GM21367 (cell line): ENCODE data around the gene USP16.
"Not testable (repeated sequence)": the region's sequence is repeated elsewhere in the genome, so short reads cannot be mapped to it uniquely, and the experiment has no call there.

Experiments
- ATAC-seq: cut with Tn5 transposase; IDR thresholded peaks from one replicate; pipeline ENCODE4 v1.9.1; 2021; ENCODE audit not compliant: unreplicated experiment

Gene USP16

GRCh38 chr21:29033301-29033700 is 8.8 kb downstream of the USP16 start:
- no peak for ATAC-seq

GRCh38 chr21:29033871-29034270 is 9.4 kb downstream of the USP16 start:
- ATAC-seq: no peak

- no peak for ATAC-seq
These were observed 10.2 kb downstream of the USP16 start for GRCh38 chr21:29034678-29035077.

GRCh38 chr21:29052224-29052623 is 27.8 kb downstream of the USP16 start:
- no peak for ATAC-seq

- ATAC-seq: no peak
These were observed 28.6 kb downstream of the USP16 start for GRCh38 chr21:29053011-29053553.

- ATAC-seq: no peak
These were observed 29.2 kb downstream of the USP16 start for GRCh38 chr21:29053656-29054055.

GRCh38 chr21:29055080-29055479 is 30.6 kb downstream of the USP16 start:
- no peak for ATAC-seq

- no peak for ATAC-seq
These were observed 31.5 kb downstream of the USP16 start for GRCh38 chr21:29056005-29056404.

GRCh38 chr21:29056538-29057050 is 32.1 kb downstream of the USP16 start:
- no peak for ATAC-seq

GRCh38 chr21:29064850-29065481 is 40.5 kb downstream of the USP16 start:
- ATAC-seq: peak; percentile 96

- ATAC-seq: no peak
These were observed 48.4 kb downstream of the USP16 start for GRCh38 chr21:29072873-29073221.

GRCh38 chr21:29073222-29074006 is 48.9 kb downstream of the USP16 start, which contains the start of gene CCT8:
Gene CCT8, minus strand, starts transcription at chr21:29073648. Its CDS starts 58 bp downstream, at chr21:29073590.
- ATAC-seq: peak; percentile 93

- ATAC-seq: peak; percentile 14
These were observed 49.5 kb downstream of the USP16 start for GRCh38 chr21:29074007-29074376.

- ATAC-seq: no peak
These were observed 50.3 kb downstream of the USP16 start for GRCh38 chr21:29074783-29075182.

GRCh38 chr21:29075706-29076466 is 51.4 kb downstream of the USP16 start:
- ATAC-seq: no peak

GRCh38 chr21:29076731-29077640 is 52.5 kb downstream of the USP16 start:
- ATAC-seq: not testable (repeated sequence)

GRCh38 chr21:29077651-29078090 is 53.2 kb downstream of the USP16 start:
- no peak for ATAC-seq

GRCh38 chr21:29078869-29079767 is 54.6 kb downstream of the USP16 start:
- peak; percentile 51 for ATAC-seq

- ATAC-seq: no peak
These were observed 56.0 kb downstream of the USP16 start for GRCh38 chr21:29080454-29080941.
